ENCODE results near the gene CST7. TPM values are rescaled to one million over a fixed set of nuclear protein-coding genes. Genes with fewer than 3 reads are reported as not detected.

CST7 gene
- total and polyA plus RNA-seq, 2 of the 13 experiments (the other 11 are each of a cell fraction or from before 2014, with no cell fraction given): not detected

- TF ChIP-seq SNAPC4 (CRISPR knock-in tag; IDR thresholded peaks at IDR 0.05): peak; percentile 95; the same call in 1 of the 2 replicates
- peak; percentile 86 for TF ChIP-seq ZNF556 (CRISPR knock-in tag; IDR thresholded peaks at IDR 0.05; ENCODE audit: borderline replicate concordance)
- TF ChIP-seq MEIS2 (CRISPR knock-in tag; IDR thresholded peaks at IDR 0.05): peak; percentile 94
- peak; percentile 92 for TF ChIP-seq ZNF772 (CRISPR knock-in tag; IDR thresholded peaks at IDR 0.05)
- TF ChIP-seq ATF1 (CRISPR knock-in tag; IDR thresholded peaks at IDR 0.05): peak; percentile 96
- no peak for TF ChIP-seq FOXA1 (IDR thresholded peaks at IDR 0.05)
- TF ChIP-seq FOXA1 (CRISPR knock-in tag; IDR thresholded peaks at IDR 0.05): peak; percentile 16; the same call in 1 of the 2 replicates
- TF ChIP-seq IRF1 (CRISPR knock-in tag; IDR thresholded peaks at IDR 0.05; ENCODE audit: low read depth): no peak
- peak; percentile 98 for TF ChIP-seq ZFP90 (CRISPR knock-in tag; IDR thresholded peaks at IDR 0.05; ENCODE audit: borderline replicate concordance)
- no peak for TF ChIP-seq SRSF4 (IDR thresholded peaks at IDR 0.05; ENCODE audit: low read depth, low read length, poor library complexity, severe bottlenecking)
- TF ChIP-seq ZNF800 (CRISPR knock-in tag; IDR thresholded peaks at IDR 0.05): peak; percentile 97
- TF ChIP-seq FOSL1 (CRISPR knock-in tag; IDR thresholded peaks at IDR 0.05; ENCODE audit: borderline replicate concordance): peak; percentile 50
- TF ChIP-seq PHB2 (IDR thresholded peaks at IDR 0.05; ENCODE audit: partially characterized antibody): no peak
- peak; percentile 84; the same call in 1 of the 2 replicates for TF ChIP-seq THAP9 (CRISPR knock-in tag; IDR thresholded peaks at IDR 0.05; ENCODE audit: borderline replicate concordance)
- peak; percentile 89 for TF ChIP-seq ZNF138 (CRISPR knock-in tag; IDR thresholded peaks at IDR 0.05; ENCODE audit: low read depth)
- TF ChIP-seq ZBTB38 (CRISPR knock-in tag; IDR thresholded peaks at IDR 0.05): peak; percentile 81
- peak; percentile 89; the same call in 1 of the 2 replicates for TF ChIP-seq ZNF20 (CRISPR knock-in tag; IDR thresholded peaks at IDR 0.05)
- no peak; the same call in 1 of the 2 replicates for TF ChIP-seq ZNF644 (CRISPR knock-in tag; IDR thresholded peaks at IDR 0.05; ENCODE audit: low read depth)
- TF ChIP-seq ZC3H13 (CRISPR knock-in tag; IDR thresholded peaks at IDR 0.05): peak; percentile 83
Observed at GRCh38 chr20:24992487-24993205, 43.6 kb downstream of the CST7 start, which contains the start of gene APMAP (continued).

All from HepG2 (cell line).